Tibial artery (tissue), 4 donors: ENCODE results near the gene MAP2K6.

Source experiments
- DNase-seq, 2 donors: peaks; one replicate each; pipeline ENCODE4 v3.0.0-alpha.2; 2019
- H3K27ac ChIP-seq, 2 donors: fragments of 200-600 bp; sonication (generic) in 1 of 2; 1 replicate in 1 of 2; 2 replicates in 1 of 2; pipeline ENCODE4 v1.5.1; 2018 to 2019; ENCODE audit warnings: mild to moderate bottlenecking in 1 of 2
- H3K27me3 ChIP-seq, 2 donors: fragments of 200-600 bp; sonication (generic) in 1 of 2; one replicate each; pipeline versions ENCODE4 v1.5.1 to v1.6.0; 2016 to 2019
- H3K36me3 ChIP-seq, 3 donors: fragments of 200-600 bp; sonication (generic) in 2 of 3; one replicate each; pipeline ENCODE4 v1.5.1; 2016 to 2019; ENCODE audit warnings: mild to moderate bottlenecking in 2 of 3
- H3K4me1 ChIP-seq, 4 donors: fragments of 200-600 bp; sonication (generic) in 2 of 4; 1 replicate in 3 of 4; 2 replicates in 1 of 4; pipeline ENCODE4 v1.5.1; 2016 to 2019
- H3K4me3 ChIP-seq, 2 donors: fragments of 200-600 bp; sonication (generic) in 1 of 2; 1 replicate in 1 of 2; 2 replicates in 1 of 2; pipeline ENCODE4 v1.5.1; 2018 to 2019; ENCODE audit warnings: mild to moderate bottlenecking in 2 of 2
- H3K9me3 ChIP-seq, 3 donors: fragments of 200-600 bp; sonication (generic) in 1 of 3; one replicate each; pipeline ENCODE4 v1.5.1; 2016 to 2019
- intact Hi-C: fragments of 100-400 bp; cut with DNase I; formaldehyde crosslinking; loops from one replicate; pipeline ENCODE4 v1.15.0; 2023; ENCODE audit warnings: low total_unique reads
- TF ChIP-seq, protein P1 (sequence below), 2 experiments: fragments of 200-600 bp in 1 of 2; fragments of 450-650 bp in 1 of 2; IDR thresholded peaks; one replicate each; pipeline ENCODE4 v1.5.1; 2017 to 2019; ENCODE audit warnings: antibody characterized with exemption in 2 of 2, mild to moderate bottlenecking in 1 of 2, moderate library complexity in 1 of 2

Gene MAP2K6

GRCh38 chr17:69443138-69443537 is 28.6 kb downstream of the MAP2K6 start:
- no peak for DNase-seq
- H3K9me3 ChIP-seq, result peaks cover 0 to 6% (median 0%) of the 10 kb centered on the region in 3 donors
- TF ChIP-seq, protein P1, sequence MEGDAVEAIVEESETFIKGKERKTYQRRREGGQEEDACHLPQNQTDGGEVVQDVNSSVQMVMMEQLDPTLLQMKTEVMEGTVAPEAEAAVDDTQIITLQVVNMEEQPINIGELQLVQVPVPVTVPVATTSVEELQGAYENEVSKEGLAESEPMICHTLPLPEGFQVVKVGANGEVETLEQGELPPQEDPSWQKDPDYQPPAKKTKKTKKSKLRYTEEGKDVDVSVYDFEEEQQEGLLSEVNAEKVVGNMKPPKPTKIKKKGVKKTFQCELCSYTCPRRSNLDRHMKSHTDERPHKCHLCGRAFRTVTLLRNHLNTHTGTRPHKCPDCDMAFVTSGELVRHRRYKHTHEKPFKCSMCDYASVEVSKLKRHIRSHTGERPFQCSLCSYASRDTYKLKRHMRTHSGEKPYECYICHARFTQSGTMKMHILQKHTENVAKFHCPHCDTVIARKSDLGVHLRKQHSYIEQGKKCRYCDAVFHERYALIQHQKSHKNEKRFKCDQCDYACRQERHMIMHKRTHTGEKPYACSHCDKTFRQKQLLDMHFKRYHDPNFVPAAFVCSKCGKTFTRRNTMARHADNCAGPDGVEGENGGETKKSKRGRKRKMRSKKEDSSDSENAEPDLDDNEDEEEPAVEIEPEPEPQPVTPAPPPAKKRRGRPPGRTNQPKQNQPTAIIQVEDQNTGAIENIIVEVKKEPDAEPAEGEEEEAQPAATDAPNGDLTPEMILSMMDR (IDR thresholded peaks at IDR 0.05), result no peak
- intact Hi-C loops, result no loop called here
- peaks cover 0 to 7% (median 2%) of the 10 kb centered on the region in 4 donors for H3K4me1 ChIP-seq
- H3K4me3 ChIP-seq, result no peak overlapping the region
- no peaks in the 10 kb centered on the region for H3K27me3 ChIP-seq
- H3K27ac ChIP-seq, result no peak overlapping the region
- no peaks in the 10 kb centered on the region for H3K36me3 ChIP-seq

DNA sequence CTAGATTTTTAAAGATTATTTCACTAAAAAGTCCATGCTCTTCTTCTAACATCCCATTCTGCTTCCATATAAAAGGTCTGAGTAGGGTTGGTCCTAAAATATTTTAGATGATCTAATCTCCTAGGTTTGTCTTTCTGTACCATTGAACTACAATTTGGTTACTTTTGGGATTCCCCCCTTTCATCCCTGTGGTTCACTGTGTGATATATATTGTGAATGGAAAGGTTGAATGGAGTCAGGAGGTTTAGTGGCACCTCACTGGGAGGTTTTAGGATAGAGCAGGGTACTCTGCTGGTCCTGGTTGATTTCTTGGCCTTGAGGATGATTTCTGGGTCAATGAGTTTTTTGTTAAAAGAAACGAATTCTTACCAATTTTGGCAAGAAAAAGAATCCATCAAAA is 29.5 kb downstream of the MAP2K6 start:
- no peak overlapping the region for H3K27ac ChIP-seq
- H3K4me3 ChIP-seq, result no peak overlapping the region
- DNase-seq, result no peak
- H3K9me3 ChIP-seq, result peaks cover 0 to 6% (median 0%) of the 10 kb centered on the region in 3 donors
- no peaks in the 10 kb centered on the region for H3K36me3 ChIP-seq
- H3K27me3 ChIP-seq, result no peaks in the 10 kb centered on the region
- intact Hi-C loops, result no loop called here
- TF ChIP-seq, protein P1 (IDR thresholded peaks at IDR 0.05), result no peak
- peaks cover 0 to 13% (median 5%) of the 10 kb centered on the region in 4 donors for H3K4me1 ChIP-seq

GRCh38 chr17:69445132-69445531 is 30.6 kb downstream of the MAP2K6 start:
- peaks cover 0 to 2% (median 0%) of the 10 kb centered on the region in 3 donors for H3K9me3 ChIP-seq
- DNase-seq, result no peak
- H3K27me3 ChIP-seq, result no peaks in the 10 kb centered on the region
- H3K36me3 ChIP-seq, result no peaks in the 10 kb centered on the region
- no peak overlapping the region for H3K4me3 ChIP-seq
- no peak overlapping the region for H3K27ac ChIP-seq
- TF ChIP-seq, protein P1 (IDR thresholded peaks at IDR 0.05), result no peak
- H3K4me1 ChIP-seq, result peaks cover 0 to 13% (median 5%) of the 10 kb centered on the region in 4 donors
- intact Hi-C loops, result no loop called here

DNA sequence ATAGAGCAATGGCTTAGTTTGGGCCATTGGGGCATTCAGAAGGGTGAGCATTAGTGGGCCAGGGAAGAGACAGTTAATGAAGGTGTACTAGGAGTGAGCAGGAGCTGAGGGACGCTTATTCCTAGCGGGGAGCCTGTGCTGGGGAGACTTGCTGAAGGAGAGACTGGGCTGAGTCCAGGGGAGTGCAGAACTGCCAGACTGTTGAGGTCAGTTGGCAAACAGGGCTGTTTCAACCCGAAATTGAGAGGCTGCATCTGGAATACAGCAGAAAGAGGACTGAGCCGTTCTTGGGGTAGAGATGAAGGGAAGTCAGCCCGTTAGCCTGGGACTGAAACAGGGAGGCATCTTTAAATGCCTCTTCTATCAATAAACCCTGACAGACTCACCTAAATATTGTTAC is 33.2 kb downstream of the MAP2K6 start:
- no peaks in the 10 kb centered on the region for H3K27me3 ChIP-seq
- peaks cover 0 to 13% (median 5%) of the 10 kb centered on the region in 4 donors for H3K4me1 ChIP-seq
- no peaks in the 10 kb centered on the region for H3K9me3 ChIP-seq
- no peak overlapping the region for H3K4me3 ChIP-seq
- no peak for DNase-seq
- no peaks in the 10 kb centered on the region for H3K36me3 ChIP-seq
- intact Hi-C loops, result no loop called here
- TF ChIP-seq, protein P1 (IDR thresholded peaks at IDR 0.05), result no peak
- no peak overlapping the region for H3K27ac ChIP-seq

DNA sequence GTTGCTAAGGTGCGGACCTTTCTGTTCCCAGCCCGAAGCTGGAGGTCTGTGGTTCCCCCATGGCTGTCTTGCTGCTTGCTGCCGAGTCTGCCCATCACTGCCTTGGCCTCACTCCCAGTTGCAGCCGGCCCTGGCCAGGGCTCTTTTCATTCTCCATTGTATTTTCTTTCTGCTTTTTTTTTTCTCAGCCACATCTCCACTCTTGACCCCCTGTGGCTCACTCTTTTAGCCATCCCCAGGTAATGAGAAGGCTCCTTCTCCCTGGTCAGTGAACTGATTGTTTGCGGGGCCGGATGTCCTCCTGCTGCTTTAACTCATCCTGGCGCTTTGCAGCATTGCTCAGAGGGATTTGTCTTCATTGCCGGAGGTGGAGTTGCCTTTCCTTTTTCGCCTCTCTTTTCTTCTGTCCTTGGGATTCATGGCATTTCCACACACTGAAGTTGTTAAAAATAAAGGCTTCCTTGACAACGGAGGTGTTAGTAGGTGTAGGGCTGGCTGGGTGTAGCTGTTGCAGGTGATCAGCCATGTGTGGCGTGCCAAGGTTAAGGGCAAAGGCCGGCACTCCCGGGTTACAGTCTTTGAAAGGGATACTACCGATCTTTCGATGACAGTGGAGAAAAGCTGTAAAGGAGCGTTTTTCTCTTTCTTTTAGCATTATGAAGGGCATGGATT is 34.1 kb downstream of the MAP2K6 start:
- no peak overlapping the region for H3K27ac ChIP-seq
- TF ChIP-seq, protein P1 (IDR thresholded peaks at IDR 0.05), result no peak
- no peaks in the 10 kb centered on the region for H3K36me3 ChIP-seq
- no peak overlapping the region for H3K4me3 ChIP-seq
- peaks cover 0 to 13% (median 5%) of the 10 kb centered on the region in 4 donors for H3K4me1 ChIP-seq
- DNase-seq, result no peak
- H3K9me3 ChIP-seq, result no peaks in the 10 kb centered on the region
- no peaks in the 10 kb centered on the region for H3K27me3 ChIP-seq
- intact Hi-C loops, result no loop called here
